K562 (cell line): Measurements from ENCODE around the gene TMEM86A. TPM values are rescaled to one million over a fixed set of nuclear protein-coding genes. Genes with fewer than 3 reads are reported as not detected.
A peak's percentile ranks its signal among the peaks of the same experiment; 100 is the strongest.

Source experiments
- ARID3A ChIP-seq: IDR thresholded peaks from 2 replicates; pipeline ENCODE4 v1.6.1; 2012; ENCODE audit warnings: low read depth, low read length, improper control_type of control experiment, borderline replicate concordance
- ASH1L ChIP-seq: fragments of 450-650 bp; IDR thresholded peaks from 2 replicates; pipeline ENCODE4 v1.6.1; 2018; ENCODE audit warnings: borderline replicate concordance, mild to moderate bottlenecking, low read depth; ENCODE audit not compliant: partially characterized antibody
- CTBP1 ChIP-seq: fragments of 450-650 bp; IDR thresholded peaks from 2 replicates; pipeline ENCODE4 v1.6.1; 2016; ENCODE audit warnings: borderline replicate concordance
- HSF4 ChIP-seq: fragments of 250-450 bp; sonication (Bioruptor Pico); IDR thresholded peaks from 2 replicates; pipeline ENCODE4 v2.1.2; 2022; ENCODE audit warnings: mild to moderate bottlenecking, moderate library complexity, borderline replicate concordance
- MAZ ChIP-seq, 2 experiments: fragments of 450-650 bp in 1 of 2; sonication (generic) in 1 of 2; formaldehyde crosslinking; IDR thresholded peaks in 1 of 2; conservative IDR thresholded peaks in 1 of 2; 2 replicates each; pipeline versions ENCODE4 v1.4.0 to v1.5.0; 2020; ENCODE audit warnings: mild to moderate bottlenecking in 1 of 2, missing genetic modification reagents in 1 of 2
- SMC3 ChIP-seq: conservative IDR thresholded peaks from 2 replicates; pipeline ENCODE4 v1.6.1; 2011; ENCODE audit warnings: low read depth, low read length, improper control_type of control experiment; ENCODE audit not compliant: insufficient read depth
- ZNF444 ChIP-seq: fragments of 250-450 bp; sonication (Bioruptor Pico); IDR thresholded peaks from 2 replicates; pipeline ENCODE4 v1.4.0; 2020; ENCODE audit warnings: mild to moderate bottlenecking, moderate library complexity
- ZNF57 ChIP-seq: fragments of 450-650 bp; formaldehyde crosslinking; IDR thresholded peaks from 2 replicates; pipeline ENCODE4 v1.4.0; 2020; ENCODE audit warnings: mild to moderate bottlenecking, moderate library complexity
- ZNF717 ChIP-seq: fragments of 250-450 bp; sonication (Bioruptor Pico); IDR thresholded peaks from 2 replicates; pipeline ENCODE4 v1.5.0; 2021
- polyA plus RNA-seq, 8 experiments: library from polyadenylated mRNA; depleted of rRNA in 4 of 8; stranded (reverse) in 5 of 8; unstranded in 3 of 8; fragments of >200 nt; fragmentation: Nextera tagmentation in 2 of 8; fragmentation: Illumina TruSeq in 1 of 8; extraction: Ambion mirVana in 2 of 8; extraction: Trizol in 1 of 8; gene quantifications; 2 replicates each; pipeline versions ENCODE4 v1.2.1 to v1.2.3, GENCODE V29; 2011 to 2014; ENCODE audit warnings: inconsistent platforms in 1 of 8, missing spikeins in 1 of 8
- total RNA-seq, 7 experiments: library from RNA; depleted of rRNA in 6 of 7; stranded (reverse); fragments of >200 nt in 6 of 7; fragmentation: Illumina TruSeq in 2 of 7; extraction: Trizol in 2 of 7; gene quantifications; 2 replicates each; pipeline versions ENCODE4 v1.2.1 to v1.2.3, GENCODE V29; 2011 to 2021; ENCODE audit warnings: low replicate concordance in 1 of 7
- TF ChIP-seq, protein P1 (sequence below): fragments of 450-650 bp; formaldehyde crosslinking; IDR thresholded peaks from 2 replicates; pipeline ENCODE4 v1.4.0; 2022; ENCODE audit warnings: mild to moderate bottlenecking, moderate library complexity
- TF ChIP-seq, protein P2 (sequence below), 2 experiments: fragments of 450-650 bp; formaldehyde crosslinking in 1 of 2; IDR thresholded peaks; 2 replicates each; pipeline versions ENCODE4 v1.4.0 to v1.6.1; 2014 to 2020; ENCODE audit warnings: mild to moderate bottlenecking in 2 of 2, borderline replicate concordance in 1 of 2, low read depth in 1 of 2

Gene TMEM86A
- total and polyA plus RNA-seq, 9 of the 15 experiments (the other 6 are each of a cell fraction or from before 2014, with no cell fraction given), result 0.22 to 1.3 (median 0.40) TPM; not detected in 2

- no peak for TF ChIP-seq ASH1L
- TF ChIP-seq, protein P1, sequence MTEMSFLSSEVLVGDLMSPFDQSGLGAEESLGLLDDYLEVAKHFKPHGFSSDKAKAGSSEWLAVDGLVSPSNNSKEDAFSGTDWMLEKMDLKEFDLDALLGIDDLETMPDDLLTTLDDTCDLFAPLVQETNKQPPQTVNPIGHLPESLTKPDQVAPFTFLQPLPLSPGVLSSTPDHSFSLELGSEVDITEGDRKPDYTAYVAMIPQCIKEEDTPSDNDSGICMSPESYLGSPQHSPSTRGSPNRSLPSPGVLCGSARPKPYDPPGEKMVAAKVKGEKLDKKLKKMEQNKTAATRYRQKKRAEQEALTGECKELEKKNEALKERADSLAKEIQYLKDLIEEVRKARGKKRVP, result no peak
- peak; percentile 26; the same call in 1 of the 2 replicates for TF ChIP-seq CTBP1
- TF ChIP-seq SMC3, result peak; percentile 69; the same call in 1 of the 2 replicates
- TF ChIP-seq ZNF57 (CRISPR knock-in tag), result no peak
- TF ChIP-seq MAZ (CRISPR knock-in tag; conservative IDR thresholded peaks at IDR 0.05 in 1 of 2, IDR thresholded peaks at IDR 0.05 in 1 of 2), result peak in 1 of 2 experiments; percentile 30; a peak in 1 of 4 replicates
- TF ChIP-seq, protein P2, sequence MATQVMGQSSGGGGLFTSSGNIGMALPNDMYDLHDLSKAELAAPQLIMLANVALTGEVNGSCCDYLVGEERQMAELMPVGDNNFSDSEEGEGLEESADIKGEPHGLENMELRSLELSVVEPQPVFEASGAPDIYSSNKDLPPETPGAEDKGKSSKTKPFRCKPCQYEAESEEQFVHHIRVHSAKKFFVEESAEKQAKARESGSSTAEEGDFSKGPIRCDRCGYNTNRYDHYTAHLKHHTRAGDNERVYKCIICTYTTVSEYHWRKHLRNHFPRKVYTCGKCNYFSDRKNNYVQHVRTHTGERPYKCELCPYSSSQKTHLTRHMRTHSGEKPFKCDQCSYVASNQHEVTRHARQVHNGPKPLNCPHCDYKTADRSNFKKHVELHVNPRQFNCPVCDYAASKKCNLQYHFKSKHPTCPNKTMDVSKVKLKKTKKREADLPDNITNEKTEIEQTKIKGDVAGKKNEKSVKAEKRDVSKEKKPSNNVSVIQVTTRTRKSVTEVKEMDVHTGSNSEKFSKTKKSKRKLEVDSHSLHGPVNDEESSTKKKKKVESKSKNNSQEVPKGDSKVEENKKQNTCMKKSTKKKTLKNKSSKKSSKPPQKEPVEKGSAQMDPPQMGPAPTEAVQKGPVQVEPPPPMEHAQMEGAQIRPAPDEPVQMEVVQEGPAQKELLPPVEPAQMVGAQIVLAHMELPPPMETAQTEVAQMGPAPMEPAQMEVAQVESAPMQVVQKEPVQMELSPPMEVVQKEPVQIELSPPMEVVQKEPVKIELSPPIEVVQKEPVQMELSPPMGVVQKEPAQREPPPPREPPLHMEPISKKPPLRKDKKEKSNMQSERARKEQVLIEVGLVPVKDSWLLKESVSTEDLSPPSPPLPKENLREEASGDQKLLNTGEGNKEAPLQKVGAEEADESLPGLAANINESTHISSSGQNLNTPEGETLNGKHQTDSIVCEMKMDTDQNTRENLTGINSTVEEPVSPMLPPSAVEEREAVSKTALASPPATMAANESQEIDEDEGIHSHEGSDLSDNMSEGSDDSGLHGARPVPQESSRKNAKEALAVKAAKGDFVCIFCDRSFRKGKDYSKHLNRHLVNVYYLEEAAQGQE (IDR thresholded peaks at IDR 0.05; ENCODE audit: borderline replicate concordance), result peak; percentile 71; the same call in 1 of the 2 replicates
- TF ChIP-seq, protein P2 (CRISPR knock-in tag; IDR thresholded peaks at IDR 0.05; ENCODE audit: low read depth), result no peak
- TF ChIP-seq ZNF717 (CRISPR knock-in tag), result no peak
- TF ChIP-seq ARID3A, result no peak
- TF ChIP-seq ZNF444, result no peak
- no peak for TF ChIP-seq HSF4
- TF ChIP-seq, all 486 proteins: peak for 8
Observed at GRCh38 chr11:18731949-18732821, 33.6 kb downstream of the TMEM86A start (continued).
